ENCODE results near the gene AGAP1.
"Not testable (repeated sequence)": the region's sequence is repeated elsewhere in the genome, so short reads cannot be mapped to it uniquely, and the experiment has no call there.

GRCh38 chr2:236062806-236063205 lies 569.0 kb downstream of the AGAP1 start:
- not testable (repeated sequence) for TF ChIP-seq POLR2AphosphoS5 (IDR thresholded peaks at IDR 0.05; ENCODE audit: insufficient read depth, low read depth, low read length); CTCF (IDR thresholded peaks at IDR 0.05; ENCODE audit: extremely low read depth in 1 of 2, insufficient read depth in 1 of 2, low read depth in 1 of 2, low read length in 2 of 2); POLR2A (IDR thresholded peaks at IDR 0.05; ENCODE audit: low read depth, low read length)

Data from endothelial cell of umbilical vein (primary cell).